WTC11 (cell line): Measurements from ENCODE around the gene SMIM13. TPM values are rescaled to one million over a fixed set of nuclear protein-coding genes. Genes with fewer than 3 reads are reported as not detected.

ENCODE experiments used
- ATAC-seq: fragments of 200-7000 bp; cut with Tn5 transposase; 2 replicates; pipeline ENCODE4 v1.10.0; 2021; ENCODE audit warnings: mild to moderate bottlenecking, moderate library complexity
- Bru-seq: library from RNA; stranded (reverse); fragments of 400-500 nt; gene quantifications from one replicate; lab custom pipeline; 2021; lab: Mats Ljungman, UMichigan
- CTCF ChIA-PET: fragments of 300-600 bp; sonication (Branson Sonifier 250); formaldehyde crosslinking; loops from one replicate; lab custom pipeline; 2021; ENCODE audit warnings: antibody characterized with exemption; lab: Charles Lee
- POLR2A ChIA-PET: fragments of 350-600 bp; sonication (Branson Sonifier 250); formaldehyde crosslinking; loops from one replicate; lab custom pipeline; 2021; ENCODE audit warnings: antibody characterized with exemption; lab: Charles Lee
- DNase-seq: peaks from one replicate; pipeline ENCODE4 v3.0.0; 2021; ENCODE audit warnings: low spot score
- H3K27ac Mint-ChIP-seq: 2 replicates; pipeline ENCODE4 v1.8.0; 2021; ENCODE audit warnings: mixed read lengths
- H3K27me3 Mint-ChIP-seq: 2 replicates; pipeline ENCODE4 v1.8.0; 2021; ENCODE audit warnings: low read depth, mild to moderate bottlenecking, moderate library complexity, mixed read lengths
- H3K36me3 Mint-ChIP-seq: 2 replicates; pipeline ENCODE4 v1.8.0; 2021; ENCODE audit warnings: mixed read lengths
- H3K4me1 Mint-ChIP-seq: 2 replicates; pipeline ENCODE4 v1.8.0; 2022; ENCODE audit warnings: mixed read lengths
- H3K4me3 Mint-ChIP-seq: 2 replicates; pipeline ENCODE4 v1.8.0; 2021; ENCODE audit warnings: mild to moderate bottlenecking, moderate library complexity, mixed read lengths
- H3K9me3 Mint-ChIP-seq: 2 replicates; pipeline ENCODE4 v1.8.0; 2021; ENCODE audit warnings: mixed read lengths
- AR ChIP-seq: fragments of 250-450 bp; sonication (Bioruptor Pico); IDR thresholded peaks from 2 replicates; pipeline ENCODE4 v1.9.0; 2021; ENCODE audit warnings: mild to moderate bottlenecking
- ARID4B ChIP-seq: sonication (generic); formaldehyde crosslinking; IDR thresholded peaks from 2 replicates; pipeline ENCODE4 v1.8.0; 2023; ENCODE audit warnings: missing genetic modification reagents, mild to moderate bottlenecking, borderline replicate concordance
- CBFB ChIP-seq: sonication (generic); formaldehyde crosslinking; IDR thresholded peaks from 2 replicates; pipeline ENCODE4 v1.8.1; 2022; ENCODE audit warnings: mild to moderate bottlenecking, low read depth, missing genetic modification reagents
- E2F5 ChIP-seq: sonication (generic); formaldehyde crosslinking; IDR thresholded peaks from 2 replicates; pipeline ENCODE4 v1.8.1; 2022; ENCODE audit warnings: mild to moderate bottlenecking, moderate library complexity, missing genetic modification reagents
- ERG ChIP-seq: fragments of 250-450 bp; sonication (Bioruptor Pico); IDR thresholded peaks from 2 replicates; pipeline ENCODE4 v1.8.0; 2021; ENCODE audit warnings: mild to moderate bottlenecking
- ETV6 ChIP-seq: sonication (generic); formaldehyde crosslinking; IDR thresholded peaks from 2 replicates; pipeline ENCODE4 v1.8.1; 2022; ENCODE audit warnings: mild to moderate bottlenecking, missing genetic modification reagents
- FOXK1 ChIP-seq: sonication (generic); formaldehyde crosslinking; IDR thresholded peaks from 2 replicates; pipeline ENCODE4 v1.8.0; 2022; ENCODE audit warnings: mild to moderate bottlenecking, moderate library complexity, missing genetic modification reagents
- GABPB1 ChIP-seq: sonication (generic); formaldehyde crosslinking; IDR thresholded peaks from 2 replicates; pipeline ENCODE4 v1.8.1; 2023; ENCODE audit warnings: mild to moderate bottlenecking, missing genetic modification reagents
- GTF2I ChIP-seq: fragments of 250-450 bp; sonication (Bioruptor Pico); conservative IDR thresholded peaks from 2 replicates; pipeline ENCODE4 v1.4.0; 2021; ENCODE audit warnings: mild to moderate bottlenecking
- MAX ChIP-seq: sonication (generic); formaldehyde crosslinking; IDR thresholded peaks from 2 replicates; pipeline ENCODE4 v1.8.0; 2022; ENCODE audit warnings: mild to moderate bottlenecking, missing genetic modification reagents
- MLX ChIP-seq: sonication (generic); formaldehyde crosslinking; IDR thresholded peaks from 2 replicates; pipeline ENCODE4 v1.8.1; 2023; ENCODE audit warnings: mild to moderate bottlenecking, missing genetic modification reagents, moderate library complexity
- MXD4 ChIP-seq: fragments of 250-450 bp; sonication (Bioruptor Pico); IDR thresholded peaks from 2 replicates; pipeline ENCODE4 v1.8.0; 2021; ENCODE audit warnings: mild to moderate bottlenecking, moderate library complexity, borderline replicate concordance
- NFE2L1 ChIP-seq: sonication (generic); formaldehyde crosslinking; IDR thresholded peaks from 2 replicates; pipeline ENCODE4 v1.8.1; 2023; ENCODE audit warnings: missing genetic modification reagents
- NFYB ChIP-seq: sonication (generic); formaldehyde crosslinking; conservative IDR thresholded peaks from 2 replicates; pipeline ENCODE4 v1.8.0; 2022; ENCODE audit warnings: low read depth, missing genetic modification reagents
- PREB ChIP-seq: sonication (generic); formaldehyde crosslinking; IDR thresholded peaks from 2 replicates; pipeline ENCODE4 v1.8.1; 2022; ENCODE audit warnings: mild to moderate bottlenecking, missing genetic modification reagents, moderate library complexity, borderline replicate concordance
- RELA ChIP-seq: sonication (generic); formaldehyde crosslinking; IDR thresholded peaks from 2 replicates; pipeline ENCODE4 v1.8.1; 2022; ENCODE audit warnings: missing genetic modification reagents, mild to moderate bottlenecking, borderline replicate concordance
- RORB ChIP-seq: fragments of 250-450 bp; sonication (Bioruptor Pico); IDR thresholded peaks from 2 replicates; pipeline ENCODE4 v1.9.0; 2021; ENCODE audit warnings: mild to moderate bottlenecking
- SP1 ChIP-seq: sonication (generic); formaldehyde crosslinking; conservative IDR thresholded peaks from 2 replicates; pipeline ENCODE4 v1.8.1; 2022; ENCODE audit warnings: missing genetic modification reagents
- TP53 ChIP-seq: sonication (generic); formaldehyde crosslinking; IDR thresholded peaks from 2 replicates; pipeline ENCODE4 v1.8.1; 2023; ENCODE audit warnings: mild to moderate bottlenecking, missing genetic modification reagents
- ZBTB21 ChIP-seq: sonication (generic); formaldehyde crosslinking; IDR thresholded peaks from 2 replicates; pipeline ENCODE4 v1.8.1; 2023; ENCODE audit warnings: mild to moderate bottlenecking, missing genetic modification reagents, borderline replicate concordance
- ZNF232 ChIP-seq: sonication (generic); formaldehyde crosslinking; IDR thresholded peaks from 2 replicates; pipeline ENCODE4 v1.8.0; 2022; ENCODE audit warnings: mild to moderate bottlenecking, missing genetic modification reagents
- ZNF396 ChIP-seq: fragments of 250-450 bp; sonication (Bioruptor Pico); IDR thresholded peaks from 2 replicates; pipeline ENCODE4 v1.8.0; 2021; ENCODE audit warnings: mild to moderate bottlenecking, moderate library complexity, borderline replicate concordance
- ZNF423 ChIP-seq: fragments of 250-450 bp; sonication (Bioruptor Pico); IDR thresholded peaks from 2 replicates; pipeline ENCODE4 v2.1.2; 2022; ENCODE audit warnings: mild to moderate bottlenecking, moderate library complexity
- long read RNA-seq, 3 experiments: library from RNA in 1 of 3; library from capped mRNA in 1 of 3; library from polyadenylated mRNA in 1 of 3; unstranded in 2 of 3; stranded (forward) in 1 of 3; transcript quantifications; one replicate each; pipeline ENCODE4 v2.0.0, GENCODE V29; 2021
- total RNA-seq: library from RNA; stranded (reverse); gene quantifications from 3 replicates; pipeline ENCODE4 v1.2.3, GENCODE V29; 2021

The SMIM13 gene
- total RNA-seq (7.2 to 9.7 TPM (median 7.4 TPM) in 3 replicates), Bru-seq, nascent RNA (percentile 83 among the genes with signal in this experiment)
- long read RNA-seq, experiment 1, full-length matches to known transcripts, result 26 of 32 reads
- long read RNA-seq, experiment 1, partial matches to known transcripts, result 0 of 32 reads
- long read RNA-seq, experiment 1, other reads (novel, unspliced or antisense), result 6 of 32 reads
- long read RNA-seq, experiment 2, full-length matches to known transcripts, result 5 of 20 reads
- long read RNA-seq, experiment 2, partial matches to known transcripts, result 0 of 20 reads
- long read RNA-seq, experiment 2, other reads (novel, unspliced or antisense), result 15 of 20 reads
- long read RNA-seq, experiment 3, full-length matches to known transcripts, result 1 of 2 reads
- long read RNA-seq, experiment 3, partial matches to known transcripts, result 0 of 2 reads
- long read RNA-seq, experiment 3, other reads (novel, unspliced or antisense), result 1 of 2 reads

- H3K36me3 Mint-ChIP-seq, result peaks cover 2% of the 10 kb centered on the region; the same call in 1 of the 2 replicates
- H3K27ac Mint-ChIP-seq, result peak within 1 kb of the TSS; percentile 98
- H3K4me1 Mint-ChIP-seq, result peaks cover 25% of the 10 kb centered on the region
- peak; percentile 94 for ATAC-seq
- peak within 1 kb of the TSS; percentile 93 for H3K4me3 Mint-ChIP-seq
- ChIA-PET CTCF (interaction anchor here (0.6 to 1.6 kb wide), 7 partner anchors 11 to 139 kb away, joined by 3 to 9 read pairs (median 3); no protein-coding TSS in a partner anchor), POLR2A (interaction anchor here (0.6 kb wide), 1 partner anchor 36 kb away, joined by 5 read pairs; no protein-coding TSS in a partner anchor)
- no peaks in the 10 kb centered on the region; the same call in 1 of the 2 replicates for H3K27me3 Mint-ChIP-seq
- H3K9me3 Mint-ChIP-seq, result no peaks in the 10 kb centered on the region
- peak; percentile 98 for DNase-seq
- TF ChIP-seq NFE2L1 (CRISPR knock-in tag) (0 out of 2 replicates have a peak, but pooled peaks have one; percentile 37), ZNF396 (no peak), ARID4B (0 out of 2 replicates have a peak, but pooled peaks have one; percentile 59), RELA (CRISPR knock-in tag) (no peak; the same call in 1 of the 2 replicates), ZNF423 (CRISPR knock-in tag) (peak; percentile 85), NFYB (0 out of 2 replicates have a peak, but pooled peaks have one; percentile 24), MXD4 (no peak), CBFB (0 out of 2 replicates have a peak, but pooled peaks have one; percentile 42), MLX (CRISPR knock-in tag) (no peak), SP1 (no peak; the same call in 1 of the 2 replicates), AR (no peak), FOXK1 (CRISPR knock-in tag) (peak; percentile 56; the same call in 1 of the 2 replicates), E2F5 (CRISPR knock-in tag) (peak; percentile 46; the same call in 1 of the 2 replicates), GTF2I (no peak), ETV6 (0 out of 2 replicates have a peak, but pooled peaks have one; percentile 28), PREB (CRISPR knock-in tag) (0 out of 2 replicates have a peak, but pooled peaks have one; percentile 19), RORB (no peak), GABPB1 (CRISPR knock-in tag) (peak; percentile 62), TP53 (peak; percentile 32; the same call in 1 of the 2 replicates), ZBTB21 (no peak), ERG (no peak), ZNF232 (CRISPR knock-in tag) (0 out of 2 replicates have a peak, but pooled peaks have one; percentile 50), MAX (CRISPR knock-in tag) (peak; percentile 70)
These were observed at the start of gene SMIM13 for GRCh38 chr6:11093626-11094410. TSS of gene SMIM13 (plus strand) at chr6:11093834. CDS start at chr6:11094314, 480 bp downstream.
